Fibroblast of pulmonary artery (primary cell): Measurements from ENCODE around the gene MIGA1.

Experiments used
- DNase-seq: peaks from one replicate; pipeline ENCODE4 v3.0.0-alpha.2; 2010; ENCODE audit warnings: low read depth
- H3K4me3 ChIP-seq: replicated peaks from 2 replicates; pipeline ENCODE4 v1.5.1; 2011; ENCODE audit warnings: low read depth, mild to moderate bottlenecking, control low read depth, low read length, moderate library complexity
- TF ChIP-seq, protein P1 (sequence below): IDR thresholded peaks from 2 replicates; pipeline ENCODE4 v1.5.1; 2011; ENCODE audit warnings: mild to moderate bottlenecking, control low read depth, low read length, inconsistent platforms; ENCODE audit errors: missing control alignments

Gene MIGA1

DNA sequence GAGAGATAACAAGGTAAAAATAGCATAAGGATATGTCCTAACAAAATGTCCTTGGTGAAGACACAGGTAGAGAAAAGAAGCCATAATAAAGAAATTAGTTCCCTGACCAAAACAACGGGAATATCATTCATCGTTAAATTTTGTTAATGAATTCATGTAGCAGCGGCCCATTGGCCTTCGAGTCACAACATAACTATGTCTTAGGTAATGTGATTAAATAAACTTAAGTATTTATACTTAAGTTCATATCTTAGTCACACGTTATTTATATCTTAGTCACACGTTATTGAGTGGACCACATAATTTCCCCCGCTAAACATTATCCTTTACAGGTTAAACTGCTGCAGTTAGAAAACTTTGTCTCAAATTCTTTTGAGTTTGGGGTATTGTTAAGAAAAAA lies 110.2 kb downstream of the MIGA1 start:
- TF ChIP-seq, protein P1, sequence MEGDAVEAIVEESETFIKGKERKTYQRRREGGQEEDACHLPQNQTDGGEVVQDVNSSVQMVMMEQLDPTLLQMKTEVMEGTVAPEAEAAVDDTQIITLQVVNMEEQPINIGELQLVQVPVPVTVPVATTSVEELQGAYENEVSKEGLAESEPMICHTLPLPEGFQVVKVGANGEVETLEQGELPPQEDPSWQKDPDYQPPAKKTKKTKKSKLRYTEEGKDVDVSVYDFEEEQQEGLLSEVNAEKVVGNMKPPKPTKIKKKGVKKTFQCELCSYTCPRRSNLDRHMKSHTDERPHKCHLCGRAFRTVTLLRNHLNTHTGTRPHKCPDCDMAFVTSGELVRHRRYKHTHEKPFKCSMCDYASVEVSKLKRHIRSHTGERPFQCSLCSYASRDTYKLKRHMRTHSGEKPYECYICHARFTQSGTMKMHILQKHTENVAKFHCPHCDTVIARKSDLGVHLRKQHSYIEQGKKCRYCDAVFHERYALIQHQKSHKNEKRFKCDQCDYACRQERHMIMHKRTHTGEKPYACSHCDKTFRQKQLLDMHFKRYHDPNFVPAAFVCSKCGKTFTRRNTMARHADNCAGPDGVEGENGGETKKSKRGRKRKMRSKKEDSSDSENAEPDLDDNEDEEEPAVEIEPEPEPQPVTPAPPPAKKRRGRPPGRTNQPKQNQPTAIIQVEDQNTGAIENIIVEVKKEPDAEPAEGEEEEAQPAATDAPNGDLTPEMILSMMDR: no peak
- peak overlapping the region; percentile 95 for H3K4me3 ChIP-seq
- DNase-seq: peak; percentile 66

DNA sequence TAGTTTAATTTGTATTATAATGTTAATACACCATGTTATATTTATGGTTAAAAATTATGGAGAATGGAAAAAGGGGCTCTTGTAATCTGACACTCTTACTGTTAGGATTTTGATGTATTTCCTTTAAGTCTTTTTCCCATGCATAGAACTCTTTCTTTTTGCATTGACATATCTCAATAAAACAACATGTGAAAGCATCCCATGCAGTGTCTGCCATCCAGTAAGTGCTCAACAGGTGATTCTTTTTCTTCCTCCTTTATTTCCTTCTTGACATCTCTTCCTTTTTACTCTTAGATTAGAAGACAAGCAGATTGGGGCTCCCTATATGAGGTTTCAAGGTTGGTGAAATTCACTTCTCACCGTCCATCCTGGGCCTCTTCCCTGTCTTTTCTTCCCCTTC lies 111.8 kb downstream of the MIGA1 start:
- TF ChIP-seq, protein P1: no peak
- no peak for DNase-seq
- H3K4me3 ChIP-seq: peak overlapping the region; percentile 95

DNA sequence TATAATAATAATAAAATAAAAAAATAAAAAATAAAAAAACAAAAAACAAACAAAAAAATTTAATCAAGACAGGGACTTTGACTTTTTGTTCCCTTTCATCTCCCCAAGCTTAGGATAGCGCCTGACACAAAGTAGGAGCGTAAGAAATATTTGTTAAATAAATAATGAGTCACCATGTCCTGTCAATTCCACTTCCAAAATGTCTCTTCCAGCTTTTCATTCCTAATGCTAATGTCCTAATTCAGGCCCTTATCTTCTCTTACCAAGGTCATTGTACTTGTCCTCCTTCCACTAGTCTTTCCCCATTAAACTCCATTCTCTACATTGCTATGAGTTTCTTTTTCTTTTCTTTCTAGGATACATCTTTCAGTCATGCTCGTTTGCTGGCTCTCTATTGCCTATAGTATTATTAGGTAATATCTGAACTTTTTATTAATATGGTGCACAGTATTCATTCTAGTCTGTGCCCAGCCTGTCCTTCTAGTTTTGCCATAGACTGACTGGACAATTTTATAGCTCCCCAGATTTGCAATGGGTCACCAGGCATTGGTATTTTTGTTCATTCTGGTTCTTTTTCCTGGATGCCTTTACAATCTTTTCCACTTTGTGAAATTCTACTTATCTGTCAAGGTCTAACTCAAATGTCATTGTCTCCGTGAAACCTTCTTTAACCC lies 120.3 kb downstream of the MIGA1 start:
- TF ChIP-seq, protein P1: no peak
- peak; percentile 31 for DNase-seq
- H3K4me3 ChIP-seq: no peak overlapping the region

DNA sequence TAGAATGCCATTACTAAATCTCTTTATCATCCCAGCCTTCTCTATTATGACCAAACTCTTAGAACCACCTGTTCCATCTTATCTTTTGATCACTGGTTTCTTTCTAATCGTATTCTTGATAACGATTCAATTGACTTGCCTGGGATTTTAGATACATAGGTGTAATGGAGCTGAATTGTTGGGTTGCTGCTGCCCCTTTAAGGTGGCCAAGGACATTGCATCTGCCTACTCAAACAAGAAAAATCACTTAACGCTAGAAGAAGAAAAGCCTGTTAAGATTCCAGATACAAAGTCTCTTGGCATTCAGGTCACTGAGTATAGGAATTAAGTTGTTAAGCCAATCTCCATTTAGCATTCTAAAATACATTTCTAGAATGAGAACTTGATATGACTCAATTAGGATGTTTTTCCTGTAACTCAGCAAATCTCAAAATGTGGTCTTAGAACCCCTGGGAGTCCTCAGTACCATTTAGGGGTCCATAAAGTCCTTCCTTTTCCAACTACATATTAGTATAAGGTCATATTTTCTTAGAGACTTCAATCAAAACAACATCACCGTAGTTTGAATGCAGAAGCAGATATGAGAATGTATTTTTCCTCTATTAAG lies 121.3 kb downstream of the MIGA1 start:
- peak; percentile 77 for DNase-seq
- TF ChIP-seq, protein P1: peak; percentile 71
- H3K4me3 ChIP-seq: no peak overlapping the region

DNA sequence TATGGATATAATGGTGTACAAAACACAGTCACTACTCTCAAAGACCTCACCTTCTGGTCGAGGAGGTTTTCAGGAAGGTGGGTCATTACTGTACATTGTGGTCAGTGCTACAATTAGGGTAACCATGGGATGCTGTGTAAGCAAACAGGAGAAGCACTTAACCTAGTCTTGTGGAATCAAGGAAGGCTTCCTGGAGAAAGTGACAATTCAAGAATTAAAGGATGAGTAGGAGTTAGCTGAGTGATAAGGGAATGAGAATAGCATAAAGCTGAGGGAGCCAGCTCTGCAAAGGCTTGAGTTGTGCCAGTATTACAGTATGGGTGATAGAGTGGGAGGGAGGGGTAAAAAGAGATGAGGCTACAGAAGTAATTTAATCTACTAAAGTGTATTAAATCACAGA lies 126.2 kb downstream of the MIGA1 start:
- TF ChIP-seq, protein P1: no peak
- no peak for DNase-seq
- H3K4me3 ChIP-seq: no peak overlapping the region

DNA sequence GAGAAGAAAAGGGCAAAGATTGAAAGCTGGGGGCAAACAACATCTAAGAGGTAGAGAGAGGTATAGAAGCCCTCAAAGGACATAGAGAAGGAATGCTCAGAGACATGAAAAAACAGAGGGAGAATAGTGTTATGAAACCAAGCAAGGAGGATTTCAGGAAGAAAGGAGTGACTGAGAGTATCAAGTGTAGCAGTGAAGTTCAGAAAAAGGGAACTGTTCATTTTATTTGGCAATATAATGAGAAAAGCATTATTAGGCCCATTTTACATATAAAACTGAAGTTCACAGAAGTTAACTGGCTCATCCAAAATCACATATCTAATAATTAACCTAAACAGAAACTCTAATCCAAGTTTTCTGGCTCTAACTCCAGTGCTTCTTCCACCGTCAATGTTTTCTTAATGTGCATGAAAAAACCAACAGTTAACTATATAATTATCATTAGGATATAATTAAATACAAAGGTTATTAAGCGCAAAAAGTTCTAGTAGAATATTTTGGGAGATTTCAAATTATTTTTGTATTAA lies 126.6 kb downstream of the MIGA1 start:
- TF ChIP-seq, protein P1: no peak
- H3K4me3 ChIP-seq: no peak overlapping the region
- DNase-seq: no peak
